Omental fat pad (tissue), 4 donors: ENCODE measurements around the gene DMRTC2. TPM values are rescaled to one million over a fixed set of nuclear protein-coding genes. Genes with fewer than 3 reads are reported as not detected.
"Not testable (repeated sequence)": the region's sequence is repeated elsewhere in the genome, so short reads cannot be mapped to it uniquely, and the experiment has no call there.

ENCODE experiments used
- ATAC-seq: fragments of 150-250 bp; one replicate; pipeline ENCODE4 v1.9.1; 2016; ENCODE audit warnings: mild to moderate bottlenecking, moderate library complexity; ENCODE audit not compliant: low FRiP score
- DNase-seq: peaks from one replicate; pipeline ENCODE4 v3.0.0-alpha.2; 2019; ENCODE audit warnings: low spot score
- CTCF ChIP-seq, 3 donors: fragments of 450-650 bp; IDR thresholded peaks; one replicate each; pipeline ENCODE4 v1.5.1; 2016 to 2017; ENCODE audit warnings: antibody characterized with exemption in 3 of 3, mild to moderate bottlenecking in 3 of 3, moderate library complexity in 2 of 3
- total RNA-seq, 4 donors: library from RNA; depleted of rRNA; stranded (reverse); fragments of >200 nt; gene quantifications; one replicate each; pipeline ENCODE4 v1.1.0, GENCODE V29; 2016

The DMRTC2 gene
- total RNA-seq, 4 donors from 2014 or later, result not detected

- DNase-seq (no peak), ATAC-seq (no peak)
- no peak for TF ChIP-seq CTCF (IDR thresholded peaks at IDR 0.05)
Measured at GRCh38 chr19:41869374-41869955, 24.6 kb downstream of the DMRTC2 start.

GRCh38 chr19:41870401-41870873, 25.6 kb downstream of the DMRTC2 start:
- DNase-seq (no peak), ATAC-seq (peak; percentile 4)
- no peak for TF ChIP-seq CTCF (IDR thresholded peaks at IDR 0.05)

- DNase-seq (no peak), ATAC-seq (no peak)
Measured at GRCh38 chr19:41871573-41872383, 26.9 kb downstream of the DMRTC2 start.

GRCh38 chr19:41872384-41872774, 27.5 kb downstream of the DMRTC2 start:
- TF ChIP-seq CTCF (IDR thresholded peaks at IDR 0.05), result no peak
- DNase-seq (no peak), ATAC-seq (no peak)

More at GRCh38 chr19:41871573-41872383, 26.9 kb downstream of the DMRTC2 start:
- TF ChIP-seq CTCF (IDR thresholded peaks at IDR 0.05), result no peak

- DNase-seq (no peak), ATAC-seq (no peak)
- TF ChIP-seq CTCF (IDR thresholded peaks at IDR 0.05), result no peak
Measured at GRCh38 chr19:41872775-41873647, 28.2 kb downstream of the DMRTC2 start.

GRCh38 chr19:41875973-41876372, 31.1 kb downstream of the DMRTC2 start:
- not testable (repeated sequence) for ATAC-seq, DNase-seq
